HCT116 (cell line): ENCODE measurements around the gene DHRS4L2.
"Not testable (repeated sequence)": the region's sequence is repeated elsewhere in the genome, so short reads cannot be mapped to it uniquely, and the experiment has no call there.

Source experiments
- CTCF ChIP-seq, 3 experiments: fragments of 200-600 bp in 1 of 3; sonication (generic) in 1 of 3; IDR thresholded peaks in 2 of 3; conservative IDR thresholded peaks in 1 of 3; 2 replicates each; pipeline ENCODE4 v1.5.1; 2012 to 2017; ENCODE audit warnings: low read depth in 2 of 3, low read length in 2 of 3, antibody characterized with exemption in 1 of 3, borderline replicate concordance in 1 of 3, control low read depth in 1 of 3, mild to moderate bottlenecking in 1 of 3, mixed read lengths in 1 of 3, mixed run types in 1 of 3, moderate library complexity in 1 of 3; ENCODE audit not compliant: insufficient read depth in 1 of 3
- FOSL1 ChIP-seq: IDR thresholded peaks from 2 replicates; pipeline ENCODE4 v1.6.1; 2012; ENCODE audit warnings: low read depth
- JUND ChIP-seq: IDR thresholded peaks from 2 replicates; pipeline ENCODE4 v1.6.1; 2012
- POLR2A ChIP-seq: IDR thresholded peaks from 2 replicates; pipeline ENCODE4 v1.7.0; 2011; ENCODE audit warnings: borderline replicate concordance; ENCODE audit not compliant: insufficient read depth, insufficient read length; ENCODE audit errors: extremely low read depth
- SIN3A ChIP-seq: IDR thresholded peaks from 2 replicates; pipeline ENCODE4 v1.6.1; 2012; ENCODE audit warnings: low read depth
- ZBTB33 ChIP-seq: IDR thresholded peaks from 2 replicates; pipeline ENCODE4 v1.6.1; 2011; ENCODE audit warnings: mild to moderate bottlenecking, low read length, moderate library complexity; ENCODE audit not compliant: insufficient replicate concordance; ENCODE audit errors: extremely low read depth
- TF ChIP-seq, protein P1 (sequence below): IDR thresholded peaks from 2 replicates; pipeline ENCODE4 v1.6.1; 2012; ENCODE audit warnings: low read depth

DNA sequence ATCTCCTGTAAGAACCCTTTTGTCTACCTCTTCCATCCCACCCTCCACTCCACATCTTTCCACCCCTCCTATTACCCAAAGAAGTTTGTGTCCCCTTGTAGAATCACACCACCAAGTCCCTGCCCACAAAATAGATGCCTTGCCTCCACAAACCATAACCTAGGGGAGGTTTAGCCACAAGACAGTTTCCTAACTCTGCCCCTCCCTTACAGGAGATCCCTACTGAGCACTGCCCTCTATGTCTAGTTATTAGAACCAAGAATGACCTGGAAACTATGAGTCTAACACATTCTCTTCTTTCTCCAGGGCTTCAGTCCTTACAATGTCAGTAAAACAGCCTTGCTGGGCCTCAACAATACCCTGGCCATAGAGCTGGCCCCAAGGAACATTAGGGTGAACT is 12.3 kb downstream of the DHRS4L2 start:
- TF ChIP-seq JUND; CTCF (IDR thresholded peaks at IDR 0.05 in 2 of 3, conservative IDR thresholded peaks at IDR 0.05 in 1 of 3; ENCODE audit: borderline replicate concordance in 1 of 3, insufficient read depth in 1 of 3, low read depth in 2 of 3, low read length in 2 of 3); SIN3A; POLR2A; FOSL1; ZBTB33: not testable (repeated sequence)
- TF ChIP-seq, protein P1, sequence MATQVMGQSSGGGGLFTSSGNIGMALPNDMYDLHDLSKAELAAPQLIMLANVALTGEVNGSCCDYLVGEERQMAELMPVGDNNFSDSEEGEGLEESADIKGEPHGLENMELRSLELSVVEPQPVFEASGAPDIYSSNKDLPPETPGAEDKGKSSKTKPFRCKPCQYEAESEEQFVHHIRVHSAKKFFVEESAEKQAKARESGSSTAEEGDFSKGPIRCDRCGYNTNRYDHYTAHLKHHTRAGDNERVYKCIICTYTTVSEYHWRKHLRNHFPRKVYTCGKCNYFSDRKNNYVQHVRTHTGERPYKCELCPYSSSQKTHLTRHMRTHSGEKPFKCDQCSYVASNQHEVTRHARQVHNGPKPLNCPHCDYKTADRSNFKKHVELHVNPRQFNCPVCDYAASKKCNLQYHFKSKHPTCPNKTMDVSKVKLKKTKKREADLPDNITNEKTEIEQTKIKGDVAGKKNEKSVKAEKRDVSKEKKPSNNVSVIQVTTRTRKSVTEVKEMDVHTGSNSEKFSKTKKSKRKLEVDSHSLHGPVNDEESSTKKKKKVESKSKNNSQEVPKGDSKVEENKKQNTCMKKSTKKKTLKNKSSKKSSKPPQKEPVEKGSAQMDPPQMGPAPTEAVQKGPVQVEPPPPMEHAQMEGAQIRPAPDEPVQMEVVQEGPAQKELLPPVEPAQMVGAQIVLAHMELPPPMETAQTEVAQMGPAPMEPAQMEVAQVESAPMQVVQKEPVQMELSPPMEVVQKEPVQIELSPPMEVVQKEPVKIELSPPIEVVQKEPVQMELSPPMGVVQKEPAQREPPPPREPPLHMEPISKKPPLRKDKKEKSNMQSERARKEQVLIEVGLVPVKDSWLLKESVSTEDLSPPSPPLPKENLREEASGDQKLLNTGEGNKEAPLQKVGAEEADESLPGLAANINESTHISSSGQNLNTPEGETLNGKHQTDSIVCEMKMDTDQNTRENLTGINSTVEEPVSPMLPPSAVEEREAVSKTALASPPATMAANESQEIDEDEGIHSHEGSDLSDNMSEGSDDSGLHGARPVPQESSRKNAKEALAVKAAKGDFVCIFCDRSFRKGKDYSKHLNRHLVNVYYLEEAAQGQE, result not testable (repeated sequence)
